Activated naive CD8-positive, alpha-beta T cell treated with anti-CD3 and anti-CD28 coated beads for 36 hours (primary cell): ENCODE measurements around the gene NRAS. TPM values are rescaled to one million over a fixed set of nuclear protein-coding genes. Genes with fewer than 3 reads are reported as not detected.

Experiments used
- DNase-seq: peaks from one replicate; pipeline ENCODE4 v3.0.0; 2021
- H3K27ac Mint-ChIP-seq: one replicate; pipeline ENCODE4 v1.8.0; 2022; ENCODE audit warnings: mild to moderate bottlenecking, moderate library complexity, mixed read lengths
- H3K27me3 Mint-ChIP-seq: one replicate; pipeline ENCODE4 v1.8.0; 2022; ENCODE audit warnings: mild to moderate bottlenecking, mixed read lengths
- H3K36me3 Mint-ChIP-seq: one replicate; pipeline ENCODE4 v1.8.0; 2021; ENCODE audit warnings: mild to moderate bottlenecking, mixed read lengths
- H3K4me1 Mint-ChIP-seq: one replicate; pipeline ENCODE4 v1.8.0; 2021; ENCODE audit warnings: mixed read lengths
- H3K4me3 Mint-ChIP-seq: one replicate; pipeline ENCODE4 v1.8.0; 2022; ENCODE audit warnings: mild to moderate bottlenecking, moderate library complexity, mixed read lengths
- H3K9me3 Mint-ChIP-seq: one replicate; pipeline ENCODE4 v1.8.0; 2022; ENCODE audit warnings: mixed read lengths
- total RNA-seq, 2 experiments: library from RNA; stranded (reverse); gene quantifications; one replicate each; pipeline ENCODE4 v1.2.3, GENCODE V29; 2021

NRAS gene
- total RNA-seq, 2 experiments from 2014 or later, result 67.7 to 69.4 TPM

DNA sequence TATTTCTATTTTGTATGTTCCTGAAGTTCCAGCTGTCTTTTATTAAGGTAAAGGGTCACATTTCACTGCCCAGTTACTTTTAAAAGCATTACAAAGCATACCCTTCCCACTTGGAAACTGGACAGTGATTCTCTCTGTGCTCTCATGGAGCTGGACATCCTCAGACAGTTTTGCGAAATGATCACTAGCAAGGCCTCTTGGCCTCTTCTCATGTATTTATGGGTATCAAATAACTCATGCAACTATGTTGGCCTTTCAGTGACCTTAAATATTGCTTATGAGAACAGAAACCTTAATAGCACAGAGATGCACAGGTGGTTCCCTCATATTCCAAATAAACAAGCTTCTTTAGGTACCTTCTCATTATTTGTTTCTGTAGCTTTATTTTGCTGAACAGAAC lies 13.3 kb downstream of the NRAS start:
- Mint-ChIP-seq H3K27me3 (no peaks in the 10 kb centered on the region), H3K9me3 (no peaks in the 10 kb centered on the region), H3K4me1 (peaks cover 9% of the 10 kb centered on the region), H3K27ac (no peak overlapping the region), H3K4me3 (no peak overlapping the region), H3K36me3 (peaks cover 11% of the 10 kb centered on the region)
- no peak for DNase-seq

DNA sequence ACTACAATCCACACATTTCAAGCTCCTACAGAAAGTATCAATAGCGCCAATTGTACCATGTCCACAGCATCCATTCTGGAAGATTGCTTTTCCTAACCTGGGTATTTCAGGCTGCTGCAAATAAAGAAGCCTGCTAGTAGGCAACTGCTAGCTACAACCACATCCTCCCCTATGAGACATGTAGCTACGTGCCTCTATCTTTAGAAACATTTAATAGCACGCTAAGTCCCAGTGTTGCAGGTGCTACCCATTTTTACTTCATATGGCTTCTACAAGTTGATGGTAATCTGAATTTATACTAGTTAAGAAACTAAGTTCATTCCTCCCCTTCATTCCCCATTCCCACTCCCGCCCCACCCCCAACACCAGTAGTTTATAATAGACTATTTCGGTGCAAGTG lies 13.8 kb downstream of the NRAS start:
- Mint-ChIP-seq H3K4me1 (peaks cover 8% of the 10 kb centered on the region), H3K4me3 (no peak overlapping the region), H3K27ac (no peak overlapping the region), H3K36me3 (peaks cover 10% of the 10 kb centered on the region), H3K9me3 (no peaks in the 10 kb centered on the region), H3K27me3 (no peaks in the 10 kb centered on the region)
- DNase-seq, result no peak

DNA sequence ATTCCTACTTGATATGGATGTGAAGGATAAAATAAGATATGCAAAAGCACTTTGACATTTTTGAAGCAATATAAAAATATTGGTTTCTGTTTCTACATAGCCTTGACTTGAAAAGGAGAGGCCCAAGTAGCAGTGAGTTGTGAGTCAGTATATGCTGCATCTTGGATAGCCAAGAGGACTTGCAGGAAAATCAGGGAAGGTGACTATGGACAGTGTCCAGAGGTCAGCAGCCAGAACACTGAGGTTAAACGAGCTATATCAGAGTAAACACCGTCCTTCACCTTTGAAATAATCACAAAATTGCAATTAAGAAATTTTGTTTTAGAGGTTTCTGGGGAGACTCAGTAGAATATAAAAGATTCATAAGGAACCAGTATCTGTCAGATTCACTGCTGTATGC lies 14.6 kb downstream of the NRAS start:
- H3K4me1 Mint-ChIP-seq, result peaks cover under 1% of the 10 kb centered on the region
- no peak for DNase-seq
- peaks cover 3% of the 10 kb centered on the region for H3K36me3 Mint-ChIP-seq
- no peaks in the 10 kb centered on the region for H3K9me3 Mint-ChIP-seq
- H3K27ac Mint-ChIP-seq, result no peak overlapping the region
- no peak overlapping the region for H3K4me3 Mint-ChIP-seq
- H3K27me3 Mint-ChIP-seq, result no peaks in the 10 kb centered on the region

DNA sequence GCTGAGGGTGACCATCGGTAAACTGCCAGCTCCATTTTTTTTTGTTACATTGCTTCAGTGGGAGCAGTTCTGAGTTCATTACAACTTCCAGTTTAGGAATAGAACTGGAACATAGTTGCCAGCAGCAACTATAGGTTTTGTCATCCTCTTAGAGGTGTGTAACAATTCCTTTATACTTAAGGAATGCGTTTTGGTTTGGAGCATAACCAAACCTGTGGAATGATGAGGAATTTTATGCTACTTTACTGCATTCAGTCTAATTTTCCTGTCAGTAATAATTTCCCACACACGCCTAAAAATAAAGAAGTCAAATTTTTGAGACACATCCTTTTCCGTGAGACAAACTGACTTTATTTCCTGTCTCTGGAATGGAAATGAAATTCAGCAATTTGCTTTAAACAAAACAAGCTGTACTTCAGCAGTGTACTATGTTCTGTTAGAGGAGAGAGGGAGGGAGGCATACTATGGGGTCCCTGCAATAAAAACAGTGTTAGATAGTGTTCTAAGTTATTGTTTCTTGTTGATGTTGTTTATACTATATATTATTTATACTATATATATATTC lies 16.5 kb downstream of the NRAS start:
- Mint-ChIP-seq H3K9me3 (no peaks in the 10 kb centered on the region), H3K4me3 (no peak overlapping the region), H3K27me3 (peaks cover 5% of the 10 kb centered on the region), H3K27ac (no peak overlapping the region), H3K36me3 (no peaks in the 10 kb centered on the region), H3K4me1 (no peaks in the 10 kb centered on the region)
- DNase-seq, result no peak

DNA sequence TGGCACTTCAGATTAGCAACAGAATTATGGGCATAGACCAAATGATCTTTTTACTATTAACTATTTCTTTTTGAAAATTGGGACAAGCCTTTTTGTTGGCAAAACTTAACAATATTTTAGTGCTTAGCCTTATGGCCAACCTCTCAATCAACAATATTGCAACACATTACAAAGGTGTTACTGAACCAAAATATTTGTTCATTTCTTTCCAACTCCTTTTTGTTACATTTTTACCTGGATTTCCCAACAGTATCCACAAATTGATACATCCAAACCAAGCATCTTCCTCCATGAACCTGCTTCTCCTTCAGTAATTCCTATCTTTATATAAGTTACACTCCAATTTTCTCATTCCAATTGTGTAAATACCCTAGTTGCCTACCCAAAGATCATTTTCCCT lies 19.8 kb downstream of the NRAS start:
- H3K9me3 Mint-ChIP-seq, result no peaks in the 10 kb centered on the region
- no peak overlapping the region for H3K27ac Mint-ChIP-seq
- H3K4me3 Mint-ChIP-seq, result no peak overlapping the region
- H3K36me3 Mint-ChIP-seq, result no peaks in the 10 kb centered on the region
- peaks cover 5% of the 10 kb centered on the region for H3K27me3 Mint-ChIP-seq
- H3K4me1 Mint-ChIP-seq, result no peaks in the 10 kb centered on the region
- DNase-seq, result no peak

DNA sequence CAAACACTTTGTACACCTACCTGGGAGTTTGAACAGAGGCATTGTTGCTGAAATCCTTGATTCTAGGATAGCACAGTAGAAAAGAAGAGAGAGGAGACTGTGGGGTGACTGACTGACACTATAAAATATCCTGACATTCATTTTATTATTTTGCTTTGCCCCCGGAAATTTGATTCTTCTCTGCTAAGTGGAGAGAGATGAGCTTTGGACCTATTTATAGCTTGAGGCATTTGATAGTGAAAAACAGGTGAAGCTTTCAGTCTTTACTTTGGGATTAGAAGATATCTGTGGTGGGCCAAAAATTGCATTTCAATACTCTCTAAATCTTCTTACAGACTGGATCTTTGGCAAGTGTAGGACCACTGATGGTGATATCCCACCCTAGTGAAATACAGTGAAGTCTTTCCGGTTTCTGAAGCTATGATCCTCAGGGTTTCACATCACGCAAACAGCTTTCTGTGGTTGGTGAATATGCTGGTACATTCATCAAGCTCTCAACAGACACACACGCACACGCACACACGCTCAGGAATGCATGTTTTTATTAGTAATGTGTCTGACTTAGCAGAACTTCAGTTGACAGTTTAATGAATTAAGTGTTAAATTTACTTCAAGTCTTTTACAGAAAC lies 21.0 kb downstream of the NRAS start, which contains the start of gene AMPD1:
Gene AMPD1 (minus strand): TSS at position 117 of the 629 bp plus-strand sequence. CDS start 75 bp downstream, at position 42.
- no peak for DNase-seq
- Mint-ChIP-seq H3K36me3 (no peaks in the 10 kb centered on the region), H3K4me3 (no peak within 1 kb of the TSS), H3K27me3 (peaks cover 8% of the 10 kb centered on the region), H3K4me1 (no peaks in the 10 kb centered on the region), H3K9me3 (no peaks in the 10 kb centered on the region), H3K27ac (no peak within 1 kb of the TSS)

DNA sequence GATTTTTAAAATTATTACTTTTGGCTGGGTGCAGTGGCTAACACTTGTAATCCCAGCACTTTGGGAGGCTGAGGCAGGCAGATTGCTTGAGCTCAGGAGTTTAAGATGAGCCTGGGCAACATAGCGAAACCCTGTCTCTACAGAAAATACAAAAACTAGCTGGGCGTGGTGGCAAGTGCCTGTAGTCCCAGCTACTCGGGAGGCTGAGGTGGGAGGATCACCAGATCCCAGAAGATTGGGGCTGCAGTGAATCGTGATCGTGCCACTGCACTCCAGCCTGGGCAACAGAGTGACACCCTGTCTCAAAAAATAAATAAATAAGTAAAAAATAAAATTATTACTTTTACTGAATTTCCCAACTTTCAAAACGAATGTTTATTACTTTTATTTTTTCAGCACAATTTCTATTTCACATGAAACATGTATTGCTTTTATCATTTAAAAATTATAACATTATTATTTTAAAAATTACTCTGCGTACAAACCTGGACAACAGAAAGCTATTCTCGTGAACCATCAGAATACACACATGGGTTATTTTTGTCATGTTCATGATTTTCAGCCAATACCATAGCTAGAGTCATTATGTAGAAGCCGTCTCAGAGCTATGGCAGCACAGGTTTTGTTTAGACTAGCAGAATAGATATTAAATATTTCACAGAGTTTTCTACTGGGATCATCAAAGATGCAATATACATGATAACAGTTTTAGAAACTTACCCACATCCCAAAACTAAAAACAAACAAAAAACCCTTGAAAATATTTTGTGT lies 21.8 kb downstream of the NRAS start:
- H3K9me3 Mint-ChIP-seq, result no peaks in the 10 kb centered on the region
- no peaks in the 10 kb centered on the region for H3K36me3 Mint-ChIP-seq
- no peak for DNase-seq
- no peak overlapping the region for H3K4me3 Mint-ChIP-seq
- peaks cover 8% of the 10 kb centered on the region for H3K27me3 Mint-ChIP-seq
- no peak overlapping the region for H3K27ac Mint-ChIP-seq
- H3K4me1 Mint-ChIP-seq, result no peaks in the 10 kb centered on the region

DNA sequence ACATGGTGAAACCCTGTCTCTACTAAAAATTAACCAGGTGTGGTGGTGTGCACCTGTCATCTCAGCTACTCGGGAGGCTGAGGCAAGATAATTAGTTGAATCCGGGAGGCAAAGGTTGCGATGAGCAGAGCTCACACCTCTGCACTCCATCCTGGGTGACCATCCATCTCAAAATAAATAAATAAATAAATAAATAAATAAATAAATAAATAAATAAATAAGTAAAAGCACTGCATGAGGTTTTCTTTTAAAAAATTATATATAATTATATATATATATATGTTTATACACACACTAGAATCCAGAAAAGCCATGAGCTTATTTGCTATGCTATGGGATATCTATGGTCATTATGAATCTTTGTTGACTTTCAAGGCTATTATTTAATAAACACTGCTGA lies 23.6 kb downstream of the NRAS start:
- no peak for DNase-seq
- Mint-ChIP-seq H3K36me3 (no peaks in the 10 kb centered on the region), H3K27me3 (peaks cover 8% of the 10 kb centered on the region), H3K27ac (no peak overlapping the region), H3K4me3 (no peak overlapping the region), H3K4me1 (no peaks in the 10 kb centered on the region), H3K9me3 (no peaks in the 10 kb centered on the region)

DNA sequence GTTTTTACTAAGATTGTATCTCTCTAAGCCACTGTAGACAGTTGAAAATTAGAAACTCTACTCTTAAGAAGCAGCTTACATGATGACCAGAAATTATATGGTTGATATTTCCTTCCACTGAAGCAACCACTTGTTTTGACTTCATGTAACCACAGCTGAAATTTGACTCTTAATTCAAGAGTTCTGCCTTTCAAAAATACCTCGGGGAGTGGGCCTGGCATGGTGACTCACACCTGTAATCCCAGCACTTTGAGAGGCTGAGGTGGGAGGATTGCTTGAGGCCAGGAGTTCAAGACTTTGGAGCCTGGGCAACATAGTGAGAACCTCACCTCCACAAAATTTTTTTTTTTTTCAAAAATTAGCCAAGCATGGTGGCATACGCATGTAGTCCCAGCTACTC lies 25.5 kb downstream of the NRAS start:
- DNase-seq, result no peak
- H3K27ac Mint-ChIP-seq, result no peak overlapping the region
- peaks cover 22% of the 10 kb centered on the region for H3K27me3 Mint-ChIP-seq
- no peaks in the 10 kb centered on the region for H3K4me1 Mint-ChIP-seq
- H3K36me3 Mint-ChIP-seq, result no peaks in the 10 kb centered on the region
- H3K9me3 Mint-ChIP-seq, result no peaks in the 10 kb centered on the region
- no peak overlapping the region for H3K4me3 Mint-ChIP-seq

DNA sequence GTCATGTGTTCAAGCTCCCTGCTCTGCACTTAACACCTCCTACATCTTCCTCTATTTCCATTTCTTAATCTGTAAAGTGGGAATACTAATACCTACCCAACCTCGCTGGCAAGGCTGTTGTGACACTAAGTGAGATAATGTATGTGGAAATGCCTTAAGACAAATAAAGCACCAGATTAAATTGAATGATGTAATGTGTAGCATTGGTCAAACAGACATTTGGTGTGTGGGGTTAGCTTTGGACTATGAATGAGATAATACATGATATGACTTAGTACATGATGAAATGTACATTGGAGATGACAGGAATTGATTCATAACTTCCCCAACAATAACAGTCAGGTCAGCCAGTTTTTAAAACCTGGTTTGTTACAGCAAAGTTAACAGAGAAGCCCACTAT lies 26.4 kb downstream of the NRAS start:
- H3K36me3 Mint-ChIP-seq, result no peaks in the 10 kb centered on the region
- H3K4me1 Mint-ChIP-seq, result no peaks in the 10 kb centered on the region
- DNase-seq, result no peak
- H3K9me3 Mint-ChIP-seq, result no peaks in the 10 kb centered on the region
- H3K27ac Mint-ChIP-seq, result no peak overlapping the region
- peaks cover 24% of the 10 kb centered on the region for H3K27me3 Mint-ChIP-seq
- H3K4me3 Mint-ChIP-seq, result no peak overlapping the region

DNA sequence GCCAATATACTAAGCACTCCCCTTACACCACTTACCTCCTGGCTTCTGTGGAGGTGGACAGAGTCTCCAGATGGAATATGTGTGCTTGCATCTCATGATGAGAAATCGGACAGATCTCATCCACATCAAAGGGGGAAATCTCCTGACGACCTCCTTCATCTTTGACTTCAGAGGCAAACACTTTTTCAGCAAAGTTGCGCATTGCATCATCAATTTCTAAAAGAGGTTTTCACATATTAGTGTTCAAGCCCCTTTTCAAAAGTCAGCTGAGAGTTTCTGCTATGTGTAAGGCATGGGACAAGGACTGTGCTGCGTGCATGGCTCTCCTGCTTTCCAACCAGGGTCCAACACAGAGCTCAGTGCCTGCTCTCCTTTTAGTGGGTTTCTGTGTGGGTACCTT lies 28.0 kb downstream of the NRAS start:
- no peak for DNase-seq
- Mint-ChIP-seq H3K27me3 (peaks cover 25% of the 10 kb centered on the region), H3K36me3 (no peaks in the 10 kb centered on the region), H3K4me3 (no peak overlapping the region), H3K27ac (no peak overlapping the region), H3K4me1 (no peaks in the 10 kb centered on the region), H3K9me3 (no peaks in the 10 kb centered on the region)

DNA sequence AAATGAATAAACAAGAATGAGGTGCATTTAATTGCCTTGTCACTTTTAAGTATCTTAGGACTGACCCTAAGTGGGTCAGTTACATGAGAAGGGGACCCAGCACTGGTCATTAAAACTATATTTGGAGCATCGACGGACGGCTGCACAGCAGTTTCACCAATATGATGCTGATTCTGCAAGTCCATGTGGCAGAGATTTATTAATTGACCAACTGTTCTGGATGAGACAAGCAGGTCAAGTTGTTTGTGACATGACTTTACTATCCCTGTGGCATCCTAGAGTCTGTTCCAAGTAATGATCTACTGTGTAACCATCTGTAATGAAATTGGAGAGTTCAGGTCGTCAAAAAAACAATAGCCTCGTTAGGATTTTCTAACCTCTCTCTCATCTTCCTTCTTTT lies 30.7 kb downstream of the NRAS start:
- H3K27me3 Mint-ChIP-seq, result peaks cover 22% of the 10 kb centered on the region
- DNase-seq, result no peak
- H3K4me3 Mint-ChIP-seq, result no peak overlapping the region

DNA sequence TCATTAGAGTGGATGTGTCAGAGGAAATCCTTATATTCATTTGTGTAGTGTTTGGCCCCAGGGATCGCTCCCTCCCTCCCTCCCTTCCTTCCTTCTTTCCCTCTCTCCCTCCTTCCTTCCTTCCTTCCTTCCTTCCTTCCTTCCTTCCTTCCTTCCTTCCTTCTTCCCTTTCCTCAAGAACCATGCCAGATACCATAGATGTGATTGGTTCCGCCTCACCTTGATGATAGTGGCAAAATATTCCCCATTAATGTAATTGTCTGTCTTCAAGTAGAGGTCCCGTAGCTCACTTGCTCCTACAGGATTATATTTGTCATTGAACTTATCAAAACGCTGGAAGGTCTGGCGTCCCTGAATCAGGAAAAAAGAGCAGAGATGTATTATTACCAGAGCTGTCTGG lies 38.9 kb downstream of the NRAS start:
- no peaks in the 10 kb centered on the region for H3K9me3 Mint-ChIP-seq
- H3K27me3 Mint-ChIP-seq, result peaks cover 13% of the 10 kb centered on the region
- H3K4me3 Mint-ChIP-seq, result no peak overlapping the region
- DNase-seq, result no peak
- H3K27ac Mint-ChIP-seq, result no peak overlapping the region
- H3K4me1 Mint-ChIP-seq, result no peaks in the 10 kb centered on the region
- no peaks in the 10 kb centered on the region for H3K36me3 Mint-ChIP-seq

More for the DNA sequence above, 30.7 kb downstream of the NRAS start:
- H3K4me1 Mint-ChIP-seq, result no peaks in the 10 kb centered on the region
- no peak overlapping the region for H3K27ac Mint-ChIP-seq
- no peaks in the 10 kb centered on the region for H3K36me3 Mint-ChIP-seq
- no peaks in the 10 kb centered on the region for H3K9me3 Mint-ChIP-seq

DNA sequence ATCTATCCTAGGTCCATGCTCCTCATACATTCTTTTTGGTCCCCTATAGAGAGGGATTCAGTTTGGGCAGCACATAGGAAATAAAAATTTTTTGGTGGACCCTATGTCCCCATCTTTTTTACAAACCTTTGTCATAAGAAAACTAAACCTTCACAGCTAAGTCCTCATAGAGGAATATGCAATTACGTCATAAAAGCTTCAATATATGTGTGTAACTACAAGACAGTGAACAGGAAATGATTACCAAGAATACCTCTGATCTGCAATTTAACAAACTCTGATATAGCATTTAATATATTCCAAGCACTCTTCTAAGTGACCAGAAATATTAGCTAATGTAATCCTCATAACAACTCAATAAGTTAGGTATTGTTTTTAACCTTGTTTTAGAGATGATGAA lies 40.5 kb downstream of the NRAS start:
- Mint-ChIP-seq H3K27ac (no peak overlapping the region), H3K36me3 (no peaks in the 10 kb centered on the region), H3K9me3 (no peaks in the 10 kb centered on the region), H3K4me1 (no peaks in the 10 kb centered on the region), H3K4me3 (no peak overlapping the region), H3K27me3 (peaks cover 13% of the 10 kb centered on the region)
- DNase-seq, result no peak

DNA sequence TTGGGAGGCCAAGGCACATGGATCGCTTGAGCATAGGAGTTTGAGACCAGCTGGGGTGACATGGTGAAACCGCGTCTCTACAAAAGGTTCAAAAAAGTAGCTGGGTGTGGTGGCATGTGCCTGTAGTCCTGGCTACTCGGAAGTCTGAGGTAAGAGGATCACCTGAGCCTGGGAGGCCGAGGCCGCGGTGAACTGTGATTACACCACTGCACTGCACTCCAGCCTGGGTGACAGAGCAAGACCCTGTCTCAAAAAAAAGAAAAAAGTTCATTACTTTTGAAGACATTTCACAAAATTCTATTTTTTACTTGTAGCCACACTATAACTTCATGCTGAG lies 44.7 kb downstream of the NRAS start:
- Mint-ChIP-seq H3K27ac (no peak overlapping the region), H3K9me3 (no peaks in the 10 kb centered on the region), H3K4me1 (peaks cover 10% of the 10 kb centered on the region), H3K27me3 (peaks cover 12% of the 10 kb centered on the region), H3K4me3 (no peak overlapping the region), H3K36me3 (no peaks in the 10 kb centered on the region)
- DNase-seq, result no peak
